C4-2B (cell line): ENCODE results near the gene ZP2.

Source experiments
- CTCF ChIP-seq: fragments of 450-650 bp; conservative IDR thresholded peaks from 2 replicates; pipeline ENCODE4 v1.5.1; 2017; ENCODE audit warnings: mild to moderate bottlenecking
- ZFX ChIP-seq: fragments of 450-650 bp; IDR thresholded peaks from 2 replicates; pipeline ENCODE4 v1.6.1; 2017

- TF ChIP-seq CTCF (no peak), ZFX (no peak)
Measured at GRCh38 chr16:21190013-21190412, 21.4 kb downstream of the ZP2 start.
